ENCODE data around the gene S100Z.

DNA sequence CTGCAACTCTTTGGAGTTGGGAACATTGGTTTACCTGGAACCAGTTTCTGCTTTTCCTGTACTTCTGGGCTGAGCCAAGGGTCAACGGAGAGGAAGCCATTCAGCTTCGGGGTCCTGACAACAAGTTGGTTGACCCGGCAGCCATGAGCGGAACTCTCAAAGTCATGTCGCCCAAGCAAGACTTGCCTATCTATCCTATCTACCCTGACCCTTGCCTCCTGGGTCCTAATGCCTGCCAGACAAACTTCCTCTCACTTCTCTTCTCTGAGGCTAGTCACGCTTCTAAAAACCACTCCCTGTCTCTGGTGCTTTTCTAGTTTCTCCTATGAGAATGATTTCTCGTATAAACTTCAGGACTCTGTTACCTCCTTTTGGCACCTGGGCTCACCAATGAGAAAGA, 58.4 kb downstream of the S100Z start:
- TF ChIP-seq, protein P1, sequence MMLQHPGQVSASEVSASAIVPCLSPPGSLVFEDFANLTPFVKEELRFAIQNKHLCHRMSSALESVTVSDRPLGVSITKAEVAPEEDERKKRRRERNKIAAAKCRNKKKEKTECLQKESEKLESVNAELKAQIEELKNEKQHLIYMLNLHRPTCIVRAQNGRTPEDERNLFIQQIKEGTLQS (IDR thresholded peaks at IDR 0.05; ENCODE audit: insufficient read depth, low read depth, low read length), result no peak
- no peak for TF ChIP-seq SUZ12 (IDR thresholded peaks at IDR 0.05; ENCODE audit: low read length)
- no peak for TF ChIP-seq SIX5 (IDR thresholded peaks at IDR 0.05; ENCODE audit: low read depth, low read length)
- TF ChIP-seq CTCF (IDR thresholded peaks at IDR 0.05; ENCODE audit: control extremely low read depth in 1 of 3, insufficient read depth in 1 of 3, low read depth in 1 of 3, low read length in 3 of 3), result no peak
- TF ChIP-seq TEAD4 (IDR thresholded peaks at IDR 0.05; ENCODE audit: low read depth, low read length), result no peak
- no peak for TF ChIP-seq KDM5A (IDR thresholded peaks at IDR 0.05; ENCODE audit: low read length)
- no peak for TF ChIP-seq EP300 (IDR thresholded peaks at IDR 0.05; ENCODE audit: borderline replicate concordance in 1 of 2, low read depth in 2 of 2, low read length in 2 of 2)
- TF ChIP-seq POLR2A (IDR thresholded peaks at IDR 0.05; ENCODE audit: control extremely low read depth in 1 of 2, low read depth in 2 of 2, low read length in 2 of 2), result no peak
- no peak for TF ChIP-seq HDAC6 (IDR thresholded peaks at IDR 0.05; ENCODE audit: low read depth, low read length)
